Myocyte (in vitro differentiated cells): ENCODE measurements around the gene HOXC5. TPM values are rescaled to one million over a fixed set of nuclear protein-coding genes. Genes with fewer than 3 reads are reported as not detected.

Source experiments
- DNase-seq: peaks from one replicate; pipeline ENCODE4 v3.0.0-alpha.2; 2012; ENCODE audit warnings: low read depth
- total RNA-seq: library from RNA; depleted of rRNA; stranded (reverse); fragments of >200 nt; gene quantifications from 2 replicates; pipeline ENCODE4 v1.2.3, GENCODE V29; 2014

The HOXC5 gene
- total RNA-seq, 1 donor from 2014 or later: 1.2 TPM

DNA sequence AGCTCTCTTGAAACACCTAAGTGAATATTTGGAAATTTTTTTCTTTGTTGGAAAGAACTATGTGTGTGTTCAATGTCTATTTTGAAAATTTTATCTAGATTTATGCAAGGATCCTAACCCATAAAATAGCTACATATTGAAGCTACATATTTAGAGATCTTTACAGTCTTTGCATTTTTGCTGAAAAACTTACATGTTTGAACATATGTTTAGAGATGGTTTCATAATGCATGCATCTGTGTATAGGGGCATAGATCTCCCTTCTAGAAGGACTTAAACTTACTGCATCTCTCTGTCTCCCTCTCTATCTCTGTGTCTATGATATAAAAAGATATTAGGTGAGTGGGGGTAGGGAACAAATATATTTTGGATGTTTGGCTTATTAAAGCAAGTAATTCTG, 12.6 kb downstream of the HOXC5 start:
- no peak for DNase-seq

DNA sequence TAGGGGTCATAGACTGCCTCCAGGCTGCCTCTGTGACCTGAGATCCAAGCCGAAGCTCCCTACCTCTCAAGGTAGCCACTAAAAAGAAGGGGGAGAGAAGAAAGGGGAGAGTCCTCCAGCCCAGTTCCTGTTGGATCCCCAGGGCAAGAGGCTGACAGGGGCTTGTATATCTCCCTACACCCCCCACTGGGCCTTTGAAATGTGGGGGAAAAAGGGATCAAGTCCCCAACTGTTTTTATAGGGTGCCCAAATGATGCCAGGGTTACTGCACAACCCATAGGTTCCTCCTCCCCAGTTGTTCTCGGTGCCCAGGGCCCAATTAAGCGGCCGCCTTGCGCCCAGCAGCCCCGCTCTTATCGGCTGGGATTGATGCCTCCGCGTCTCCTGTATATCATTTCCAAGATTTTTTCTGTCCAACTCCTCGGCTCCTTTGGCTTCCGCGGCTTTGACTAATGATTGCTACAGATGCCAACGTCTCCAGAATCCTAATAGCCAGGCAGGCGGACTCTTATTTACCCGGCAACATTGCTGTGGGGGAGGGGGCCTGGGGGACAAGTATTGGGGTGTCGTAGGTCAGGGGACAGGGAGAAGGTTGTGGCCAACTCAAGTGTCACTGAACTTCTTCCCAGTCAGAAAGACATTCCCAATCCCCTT, 13.1 kb downstream of the HOXC5 start:
- DNase-seq: no peak

DNA sequence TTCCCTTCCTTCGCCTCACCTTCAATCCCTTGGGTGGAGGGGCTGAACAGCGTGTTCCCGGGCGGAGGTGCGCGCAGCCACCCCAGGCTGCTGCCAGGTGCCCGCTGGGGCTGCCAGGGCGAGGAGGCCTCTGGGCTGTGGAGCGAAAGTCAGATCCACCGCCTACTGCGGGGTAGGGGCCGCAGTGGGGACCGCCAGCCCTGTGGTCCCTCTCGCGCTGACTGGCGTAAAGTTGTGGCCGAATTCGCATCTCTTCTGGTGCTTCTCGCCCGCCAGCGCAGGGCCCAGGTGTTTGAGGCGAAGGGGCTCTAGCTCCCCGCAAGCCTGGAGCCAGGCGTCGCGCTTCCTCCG, 13.9 kb downstream of the HOXC5 start:
- DNase-seq: no peak

DNA sequence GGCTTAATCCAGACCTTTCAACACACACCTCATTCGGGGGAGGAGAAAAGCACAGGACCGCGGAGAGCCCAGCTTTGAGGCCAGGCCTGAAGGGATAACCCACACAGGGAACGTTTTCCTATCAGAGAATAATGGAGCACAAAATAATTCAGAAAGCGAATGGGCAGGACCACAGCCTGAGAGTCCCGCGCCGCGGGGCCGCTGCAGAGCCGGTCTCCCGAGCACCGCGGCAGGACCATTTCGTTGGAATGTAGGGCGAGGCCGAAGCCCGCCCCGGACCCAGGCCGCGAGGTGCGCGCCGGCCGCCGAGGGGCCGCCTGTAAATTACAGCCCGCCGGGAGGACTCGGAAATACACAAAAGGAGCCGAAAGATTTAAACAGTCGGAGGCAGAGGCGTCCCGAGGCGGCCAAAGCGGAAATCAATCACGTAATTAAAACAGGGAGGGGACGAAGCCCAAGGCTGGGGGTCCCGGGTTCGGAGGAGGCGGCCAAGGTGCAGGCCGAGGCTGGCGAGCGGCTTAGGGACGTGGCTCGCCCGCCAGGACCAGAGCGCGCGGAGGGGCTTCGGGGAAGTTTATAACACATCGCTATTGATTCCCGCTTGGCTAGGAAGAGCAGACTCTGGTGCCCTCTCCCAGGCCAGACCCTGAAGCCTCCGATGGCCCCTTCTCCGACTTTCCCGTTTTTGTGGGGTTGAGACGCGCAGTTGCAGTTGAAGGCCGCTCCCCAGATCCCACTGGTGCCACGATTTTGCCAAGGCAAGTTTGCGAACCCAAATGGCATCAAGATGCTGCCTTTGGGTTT, 14.5 kb downstream of the HOXC5 start:
- no peak for DNase-seq

DNA sequence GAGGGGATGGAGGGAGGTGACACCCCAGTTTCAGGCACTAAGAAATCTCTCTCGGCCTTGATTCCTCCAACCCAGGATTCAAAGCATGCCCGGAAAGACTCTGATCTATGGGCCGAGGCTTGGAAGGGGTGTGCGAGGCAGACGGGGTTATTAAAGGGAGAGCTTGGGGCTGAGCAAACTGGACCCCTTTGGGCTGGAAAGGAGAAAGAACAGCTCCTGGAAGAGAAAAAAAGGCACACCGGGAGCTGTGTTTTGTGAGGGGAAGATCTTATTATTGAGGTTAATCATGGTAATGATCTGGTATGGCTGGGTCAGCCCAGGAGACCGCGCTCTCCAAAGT, 15.1 kb downstream of the HOXC5 start:
- DNase-seq: no peak

DNA sequence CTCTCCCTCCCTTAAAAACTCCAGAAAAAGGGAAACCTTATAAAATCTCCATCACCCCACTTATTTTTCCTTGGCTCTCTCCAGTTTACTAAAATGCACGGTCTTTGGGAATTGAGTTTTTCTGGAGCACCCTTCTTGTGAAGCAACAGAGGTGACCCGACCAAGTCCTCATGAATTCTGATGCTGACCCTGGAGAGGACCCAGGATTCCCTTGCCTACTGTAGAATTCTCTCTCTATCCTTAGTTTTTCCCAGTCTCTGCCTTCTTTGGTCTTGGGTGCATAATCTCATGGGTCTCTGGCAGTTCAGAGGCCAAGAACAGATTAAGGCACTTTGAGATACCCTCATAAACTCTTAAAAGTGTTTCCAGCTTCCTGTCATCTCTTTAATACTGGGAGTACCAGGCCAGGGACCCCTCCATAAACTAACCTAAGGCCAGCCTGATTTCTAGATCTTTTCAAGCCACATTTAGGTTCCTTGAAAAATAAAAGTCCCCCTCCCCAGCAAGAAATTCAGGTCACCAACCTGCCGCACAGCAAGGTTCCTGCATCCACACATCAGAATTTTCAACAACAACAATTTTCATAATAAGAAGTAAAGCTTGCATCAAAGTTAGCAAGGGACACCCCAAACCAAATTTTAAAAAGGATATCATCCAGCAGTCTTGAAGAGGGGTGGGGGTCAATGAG, 15.7 kb downstream of the HOXC5 start:
- no peak for DNase-seq

DNA sequence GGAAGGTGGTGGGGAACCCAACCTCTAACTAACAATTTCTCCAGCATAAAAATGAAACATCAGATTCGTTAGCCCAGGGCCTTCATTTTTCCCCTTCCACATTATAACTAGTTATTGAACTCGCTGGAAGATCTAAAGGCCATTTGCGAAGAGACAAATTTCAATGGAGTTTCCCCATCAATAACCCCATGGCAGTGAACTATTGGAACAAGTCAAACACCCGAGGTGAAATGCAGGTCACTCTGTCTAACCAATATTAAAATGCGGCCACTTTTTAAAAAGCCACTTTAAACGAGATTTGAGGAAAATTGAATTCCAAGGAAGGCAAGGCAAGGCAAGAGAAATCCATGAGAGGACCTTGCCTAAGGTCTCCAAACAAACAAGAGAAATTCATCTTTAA, 16.3 kb downstream of the HOXC5 start:
- no peak for DNase-seq

DNA sequence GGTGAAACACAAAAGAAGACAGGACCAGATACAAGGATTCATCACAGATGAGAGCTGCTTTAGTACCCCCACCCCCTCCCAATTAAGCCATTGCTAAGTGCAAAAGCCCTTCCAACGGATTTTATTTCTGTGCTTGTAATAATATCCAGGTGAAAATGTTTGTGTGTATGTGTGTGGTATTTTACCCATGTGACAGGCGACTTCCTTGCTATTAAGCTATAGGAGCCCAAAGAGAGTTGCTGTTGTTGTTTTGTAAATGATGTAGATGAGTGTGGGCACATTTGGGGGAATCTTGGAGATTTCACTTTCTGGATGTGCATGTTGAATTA, 17.6 kb downstream of the HOXC5 start:
- no peak for DNase-seq

DNA sequence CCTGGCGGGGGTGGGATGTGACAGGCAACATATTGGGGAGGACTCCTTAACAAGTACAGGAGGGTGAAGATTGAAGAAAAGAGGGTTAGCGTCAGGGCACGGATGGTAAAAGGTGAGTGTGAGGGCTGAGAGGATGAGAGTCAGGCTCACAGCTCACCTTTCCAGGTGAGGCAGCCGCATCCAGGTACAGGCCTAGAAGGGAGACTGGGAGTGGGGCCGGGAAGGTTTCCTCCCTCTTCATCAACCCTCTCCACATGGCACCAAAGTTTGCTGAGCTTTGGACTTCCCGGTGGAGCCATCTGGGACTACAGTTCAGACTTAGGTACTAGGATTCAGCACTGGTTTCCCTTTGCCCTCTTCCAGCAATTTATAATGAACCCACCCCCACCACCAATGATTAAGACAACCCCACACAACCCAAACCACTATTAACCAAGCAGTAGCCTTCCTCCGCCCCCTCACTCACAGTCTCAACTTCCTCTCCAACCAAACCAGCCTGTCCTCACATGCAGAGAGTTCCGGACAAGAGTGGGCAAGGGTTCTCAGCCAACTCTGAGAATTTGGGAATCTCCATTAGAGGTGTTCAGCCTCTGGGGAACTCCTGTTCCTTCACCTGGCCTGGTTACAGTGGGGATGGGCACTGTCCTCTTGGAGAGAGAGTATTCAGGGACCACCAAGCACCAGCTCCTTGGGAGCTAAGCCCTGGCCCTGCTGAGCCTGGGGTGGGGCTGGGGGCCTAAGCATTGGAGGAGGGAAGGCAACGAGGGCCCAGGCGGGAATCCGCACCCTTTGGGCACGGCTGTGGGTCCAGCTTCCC, 18.4 kb downstream of the HOXC5 start:
- no peak for DNase-seq

DNA sequence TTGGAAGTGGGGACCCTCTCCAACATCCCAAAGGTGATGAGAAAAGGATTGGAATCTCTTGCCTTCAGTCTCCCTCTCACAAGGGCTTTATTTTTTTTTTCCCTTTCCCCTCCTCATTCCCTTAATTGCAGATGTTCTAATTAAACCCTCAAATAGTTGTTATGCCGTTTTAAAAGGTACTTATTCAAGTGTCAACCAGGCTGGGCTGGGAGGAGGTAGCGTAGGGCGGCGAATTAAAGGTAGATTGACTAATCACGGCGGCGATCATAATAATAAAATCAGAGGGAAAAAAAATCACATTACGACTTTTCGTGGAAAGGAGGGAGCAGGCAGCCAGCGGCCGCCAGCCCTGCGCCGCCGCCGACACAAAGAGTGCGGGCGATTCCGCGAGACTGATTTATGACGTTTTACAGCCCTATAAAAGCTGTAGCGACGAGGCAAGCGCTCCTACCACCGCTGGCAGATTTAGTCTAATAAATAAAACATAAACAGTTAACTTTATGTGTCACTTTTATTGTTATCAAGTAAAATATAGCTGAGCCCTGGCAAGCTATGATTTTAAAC, 19.1 kb downstream of the HOXC5 start:
- no peak for DNase-seq

DNA sequence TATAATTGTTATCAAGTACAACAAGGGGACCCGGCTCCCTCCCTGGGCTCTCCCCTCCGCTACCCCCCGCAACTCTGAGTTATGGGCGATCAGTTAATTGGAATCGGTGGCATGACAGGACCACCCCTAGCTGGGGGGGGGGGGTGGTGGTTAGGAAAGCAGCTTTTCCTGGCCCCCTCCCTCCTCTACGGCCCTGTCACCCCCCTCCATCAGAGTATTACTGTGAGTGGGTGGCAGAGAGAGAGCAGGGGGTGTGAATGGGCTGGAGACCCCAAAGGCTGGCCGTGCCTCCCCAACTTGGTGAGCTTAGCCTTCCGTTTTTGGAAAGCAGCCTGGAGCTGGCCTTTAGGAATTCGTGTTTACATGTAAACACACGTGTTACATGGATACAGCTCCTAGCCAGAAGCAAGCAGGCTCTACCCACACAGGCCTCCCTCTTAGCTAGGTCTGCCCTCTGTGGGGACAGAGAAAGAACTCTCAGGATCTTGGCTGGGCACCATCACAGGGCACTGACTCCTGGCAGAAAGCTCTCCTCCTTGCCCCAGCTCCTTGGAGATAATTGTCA, 19.7 kb downstream of the HOXC5 start:
- peak; percentile 53 for DNase-seq

DNA sequence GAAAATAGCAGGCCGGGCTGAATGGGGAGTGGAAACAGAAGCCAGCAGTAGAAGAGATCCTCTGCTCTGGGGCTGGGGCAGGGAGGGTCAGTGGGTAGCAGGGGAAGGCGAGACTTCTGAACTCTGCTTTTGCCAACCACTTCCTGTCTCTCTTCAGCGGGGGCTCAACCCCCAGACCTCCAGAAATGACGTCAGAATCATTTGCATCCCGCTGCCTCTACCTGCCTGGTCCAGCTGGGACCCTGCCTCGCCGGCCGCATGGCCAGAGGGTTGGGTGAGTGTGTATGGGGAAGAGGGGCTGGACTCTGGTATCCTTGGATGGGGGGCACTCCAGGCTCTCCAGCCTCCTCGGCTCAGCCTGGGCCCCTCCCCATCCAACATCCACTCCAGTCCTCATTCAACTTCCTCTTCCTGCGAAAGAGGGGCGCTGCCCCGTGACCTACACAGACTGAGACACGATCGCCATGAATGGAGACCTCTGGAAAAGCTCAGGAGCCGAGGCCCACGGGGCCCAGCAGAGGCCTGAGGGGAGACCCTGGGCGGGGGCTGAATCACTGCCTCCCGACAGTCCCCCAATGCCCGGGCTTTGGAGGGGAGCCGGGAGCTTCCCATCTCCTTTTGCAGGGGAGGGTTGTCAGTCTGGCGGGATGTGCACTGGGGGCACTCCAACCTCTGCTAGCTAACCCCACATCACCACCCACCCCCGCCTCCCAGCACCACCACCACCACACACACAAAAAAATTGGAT, 20.3 kb downstream of the HOXC5 start:
- DNase-seq: peak; percentile 45

DNA sequence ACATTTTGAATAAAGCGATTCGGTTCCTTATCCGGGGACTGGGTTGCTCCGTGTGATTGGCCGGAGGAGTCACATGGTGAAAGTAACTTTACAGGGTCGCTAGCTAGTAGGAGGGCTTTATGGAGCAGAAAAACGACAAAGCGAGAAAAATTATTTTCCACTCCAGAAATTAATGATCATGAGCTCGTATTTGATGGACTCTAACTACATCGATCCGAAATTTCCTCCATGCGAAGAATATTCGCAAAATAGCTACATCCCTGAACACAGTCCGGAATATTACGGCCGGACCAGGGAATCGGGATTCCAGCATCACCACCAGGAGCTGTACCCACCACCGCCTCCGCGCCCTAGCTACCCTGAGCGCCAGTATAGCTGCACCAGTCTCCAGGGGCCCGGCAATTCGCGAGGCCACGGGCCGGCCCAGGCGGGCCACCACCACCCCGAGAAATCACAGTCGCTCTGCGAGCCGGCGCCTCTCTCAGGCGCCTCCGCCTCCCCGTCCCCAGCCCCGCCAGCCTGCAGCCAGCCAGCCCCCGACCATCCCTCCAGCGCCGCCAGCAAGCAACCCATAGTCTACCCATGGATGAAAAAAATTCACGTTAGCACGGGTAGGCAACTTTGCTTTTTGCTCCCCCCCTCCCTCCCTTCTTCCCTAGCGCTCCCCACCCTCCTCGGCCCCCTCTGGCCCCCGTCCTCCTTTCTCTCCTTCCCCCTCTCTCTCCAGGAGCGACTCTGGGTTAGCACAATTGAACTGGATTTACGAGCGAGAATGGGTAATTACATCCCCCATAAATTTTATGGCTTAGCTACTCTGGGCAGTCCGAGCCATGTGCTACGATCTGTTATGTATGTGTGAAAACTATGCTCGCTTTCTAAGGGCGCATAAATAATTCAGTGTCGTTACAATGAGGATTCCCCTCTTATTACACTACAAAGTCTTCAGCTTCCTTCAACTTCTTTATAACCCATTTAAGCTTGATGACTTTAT, 21.2 kb downstream of the HOXC5 start, which contains the start of gene HOXC4:
Gene HOXC4, plus strand, starts transcription at position 85 of the 991 bp plus-strand sequence. Its CDS starts 88 bp downstream, at position 173.
- DNase-seq: peak; percentile 71

DNA sequence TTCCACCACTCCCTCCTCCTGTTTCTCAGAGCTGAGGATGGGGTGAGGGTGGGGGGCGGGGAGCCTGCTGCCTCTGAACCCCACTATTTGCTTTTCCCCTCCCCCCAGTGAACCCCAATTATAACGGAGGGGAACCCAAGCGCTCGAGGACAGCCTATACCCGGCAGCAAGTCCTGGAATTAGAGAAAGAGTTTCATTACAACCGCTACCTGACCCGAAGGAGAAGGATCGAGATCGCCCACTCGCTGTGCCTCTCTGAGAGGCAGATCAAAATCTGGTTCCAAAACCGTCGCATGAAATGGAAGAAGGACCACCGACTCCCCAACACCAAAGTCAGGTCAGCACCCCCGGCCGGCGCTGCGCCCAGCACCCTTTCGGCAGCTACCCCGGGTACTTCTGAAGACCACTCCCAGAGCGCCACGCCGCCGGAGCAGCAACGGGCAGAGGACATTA, 21.9 kb downstream of the HOXC5 start:
- no peak for DNase-seq

DNA sequence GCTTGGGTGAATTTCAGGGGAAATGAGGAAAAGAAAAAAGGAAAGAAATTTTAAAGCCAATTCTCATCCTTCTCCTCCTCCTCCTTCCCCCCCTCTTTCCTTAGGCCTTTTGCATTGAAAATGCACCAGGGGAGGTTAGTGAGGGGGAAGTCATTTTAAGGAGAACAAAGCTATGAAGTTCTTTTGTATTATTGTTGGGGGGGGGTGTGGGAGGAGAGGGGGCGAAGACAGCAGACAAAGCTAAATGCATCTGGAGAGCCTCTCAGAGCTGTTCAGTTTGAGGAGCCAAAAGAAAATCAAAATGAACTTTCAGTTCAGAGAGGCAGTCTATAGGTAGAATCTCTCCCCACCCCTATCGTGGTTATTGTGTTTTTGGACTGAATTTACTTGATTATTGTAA, 22.7 kb downstream of the HOXC5 start:
- DNase-seq: no peak

DNA sequence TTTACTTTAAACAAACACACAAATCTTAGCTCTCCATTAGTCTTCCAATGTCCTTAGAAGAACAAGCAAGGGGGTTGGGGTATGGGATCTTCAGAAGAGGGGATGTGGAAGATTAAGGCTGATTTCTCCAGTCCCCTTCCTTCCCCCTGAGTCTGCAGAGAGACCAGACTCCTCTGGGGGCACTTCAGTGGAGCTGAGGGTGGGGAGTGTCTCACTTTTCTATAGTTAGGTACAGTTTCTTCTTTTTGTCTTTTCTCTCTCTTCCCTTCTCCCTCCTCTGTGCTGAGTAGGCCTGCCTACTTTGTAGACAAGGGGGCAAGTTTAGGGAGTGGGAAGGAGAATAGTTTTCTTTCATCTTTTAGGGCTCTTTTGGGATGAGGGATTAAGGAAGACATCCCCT, 23.3 kb downstream of the HOXC5 start:
- DNase-seq: no peak

DNA sequence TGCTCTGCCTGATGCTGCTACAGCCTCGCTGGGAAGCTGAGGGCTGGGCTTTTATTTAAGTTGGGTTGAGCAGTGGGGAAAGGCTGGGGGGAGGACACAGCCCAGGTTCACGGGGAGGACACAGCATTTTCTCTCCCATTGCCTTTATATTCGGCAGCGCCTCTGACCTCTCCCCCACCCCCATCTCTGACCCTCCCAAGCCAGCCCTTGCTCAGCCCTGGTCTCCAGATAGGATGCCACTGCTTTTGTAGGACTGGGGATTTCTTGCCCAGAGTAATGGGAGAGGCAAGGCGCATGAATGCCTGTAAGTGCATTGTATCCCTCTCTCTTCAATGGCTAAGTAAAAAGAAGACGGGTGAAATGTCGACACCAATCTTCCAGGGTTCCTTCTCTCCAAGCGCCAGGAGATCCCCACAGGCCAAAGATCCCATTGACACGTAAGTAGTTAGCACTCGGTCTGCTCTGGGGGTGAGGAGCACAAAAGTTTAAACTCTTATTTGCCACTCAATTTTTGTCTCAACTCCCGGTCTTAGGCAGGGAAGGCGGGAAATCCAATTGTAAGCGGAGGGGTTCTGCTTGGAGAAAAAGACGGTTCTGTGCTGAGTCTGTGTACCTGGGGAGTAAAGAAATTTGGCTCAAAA, 25.4 kb downstream of the HOXC5 start:
- DNase-seq: no peak

DNA sequence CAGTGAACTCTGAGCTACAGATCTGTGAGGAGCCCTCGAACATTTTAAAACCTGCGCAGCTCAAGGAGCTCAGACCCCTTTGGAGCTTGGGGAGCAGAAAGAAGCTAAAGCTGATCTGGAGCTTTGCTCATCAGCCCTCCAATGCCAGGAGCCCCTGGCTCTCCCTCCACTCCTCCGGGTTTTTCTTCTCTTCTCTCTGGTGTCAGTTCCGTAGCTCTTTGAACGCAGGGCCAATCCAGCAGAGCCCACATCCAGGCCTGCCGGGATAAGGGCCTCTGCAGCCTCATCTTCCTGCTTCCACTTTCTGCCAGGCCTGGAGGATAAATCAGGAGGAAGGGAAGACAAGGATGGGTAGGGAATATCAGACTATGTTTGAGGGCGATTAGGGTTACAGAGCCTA, 26.8 kb downstream of the HOXC5 start:
- DNase-seq: no peak
